Thyroid gland (tissue), 4 donors: Measurements from ENCODE around the gene EML1. TPM values are rescaled to one million over a fixed set of nuclear protein-coding genes. Genes with fewer than 3 reads are reported as not detected.

Experiments
- DNase-seq, 2 donors: peaks; one replicate each; pipeline ENCODE4 v3.0.0-alpha.2; 2019
- H3K27ac ChIP-seq, 3 donors: fragments of 200-600 bp; sonication (generic); 1 replicate in 2 of 3; 2 replicates in 1 of 3; pipeline ENCODE4 v1.5.1; 2016 to 2019; ENCODE audit warnings: mild to moderate bottlenecking in 1 of 3, moderate library complexity in 1 of 3
- H3K27me3 ChIP-seq: fragments of 200-600 bp; sonication (generic); one replicate; pipeline ENCODE4 v1.5.1; 2019
- H3K36me3 ChIP-seq, 2 donors: fragments of 200-600 bp; sonication (generic); one replicate each; pipeline ENCODE4 v1.5.1; 2016 to 2019
- H3K4me1 ChIP-seq, 2 donors: fragments of 200-600 bp; sonication (generic); one replicate each; pipeline ENCODE4 v1.5.1; 2017 to 2019
- H3K4me3 ChIP-seq, 3 donors: fragments of 200-600 bp; sonication (generic); replicated peaks in 1 of 3; 1 replicate in 2 of 3; 2 replicates in 1 of 3; pipeline ENCODE4 v1.5.1; 2016; ENCODE audit warnings: mild to moderate bottlenecking in 1 of 3
- H3K9me3 ChIP-seq: fragments of 200-600 bp; sonication (generic); one replicate; pipeline ENCODE4 v1.5.1; 2017
- POLR2A ChIP-seq, 2 donors: fragments of 450-650 bp; IDR thresholded peaks; one replicate each; pipeline ENCODE4 v1.6.1; 2017; ENCODE audit warnings: antibody characterized with exemption in 2 of 2, mild to moderate bottlenecking in 2 of 2, moderate library complexity in 1 of 2
- WGBS, 2 donors: methylation state at CpG; one replicate each; pipeline ENCODE4 v1.1.5; 2017; 5-methylcytosine and 5-hydroxymethylcytosine counted together
- intact Hi-C: fragments of 100-400 bp; cut with DNase I; formaldehyde crosslinking; loops from one replicate; pipeline ENCODE4 v1.15.1; 2023
- total RNA-seq, 4 donors: library from RNA; depleted of rRNA; stranded (reverse); fragments of >200 nt; gene quantifications; one replicate each; pipeline ENCODE4 v1.2.3, GENCODE V29; 2016
- TF ChIP-seq, protein P1 (sequence below), 6 experiments: fragments of 200-600 bp in 3 of 6; fragments of 450-650 bp in 3 of 6; sonication (generic) in 3 of 6; IDR thresholded peaks; one replicate each; pipeline ENCODE4 v1.5.1; 2016 to 2019; ENCODE audit warnings: antibody characterized with exemption in 6 of 6, mild to moderate bottlenecking in 2 of 6, inconsistent platforms in 1 of 6, moderate library complexity in 1 of 6

Gene EML1
- total RNA-seq, 4 donors from 2014 or later: 24.2 to 58.7 (median 37.9) TPM

DNA sequence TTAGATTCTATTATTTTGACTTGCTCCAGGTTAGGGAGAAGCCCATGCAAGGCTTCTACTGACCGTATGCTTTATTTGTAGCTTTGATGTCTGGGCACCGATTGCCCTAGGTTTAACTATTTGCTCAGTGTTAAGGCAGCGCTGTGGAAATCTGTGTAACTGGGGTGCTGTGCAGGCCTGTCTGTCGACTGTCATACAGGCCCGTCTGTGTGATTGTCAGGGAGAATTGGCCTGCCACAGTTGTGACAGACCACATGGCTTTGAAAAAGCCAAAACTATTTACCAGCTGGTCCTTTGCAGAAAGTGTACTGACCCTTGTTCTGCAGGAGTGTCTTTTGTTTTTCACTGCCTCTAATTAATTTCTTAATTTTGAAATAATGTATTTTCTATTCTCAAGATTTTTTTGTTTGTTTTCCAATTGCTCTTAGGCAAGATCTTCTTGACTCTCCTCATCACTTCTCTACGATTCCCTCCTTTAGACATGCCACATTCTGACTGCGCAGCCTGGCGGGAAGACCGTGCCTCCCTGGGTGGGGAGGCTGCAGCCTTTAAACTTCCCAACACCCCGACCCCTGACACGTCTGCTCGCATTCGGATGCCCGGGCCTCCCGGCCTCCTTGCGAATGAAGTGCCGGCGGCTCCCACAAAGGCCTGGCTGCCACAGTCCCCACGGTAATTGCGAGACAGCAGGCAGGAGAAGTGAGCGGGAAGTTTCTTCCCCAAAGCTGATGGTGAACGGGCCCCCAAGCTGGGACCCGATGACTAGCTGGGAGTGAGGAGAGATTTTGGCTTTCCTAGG, 173.0 kb downstream of the EML1 start:
- no peak for DNase-seq
- WGBS, 2 donors: 94 to 95% methylated on average over 23 of the region's 23 CpGs
- Histone ChIP-seq H3K4me1 (peaks cover 0 to 3% of the 10 kb centered on the region in 2 donors), H3K9me3 (no peaks in the 10 kb centered on the region), H3K27me3 (no peaks in the 10 kb centered on the region), H3K27ac (no peak overlapping the region), H3K36me3 (no peaks in the 10 kb centered on the region), H3K4me3 (no peak overlapping the region)
- intact Hi-C loops: no loop called here
- TF ChIP-seq POLR2A (IDR thresholded peaks at IDR 0.05): no peak
- TF ChIP-seq, protein P1, sequence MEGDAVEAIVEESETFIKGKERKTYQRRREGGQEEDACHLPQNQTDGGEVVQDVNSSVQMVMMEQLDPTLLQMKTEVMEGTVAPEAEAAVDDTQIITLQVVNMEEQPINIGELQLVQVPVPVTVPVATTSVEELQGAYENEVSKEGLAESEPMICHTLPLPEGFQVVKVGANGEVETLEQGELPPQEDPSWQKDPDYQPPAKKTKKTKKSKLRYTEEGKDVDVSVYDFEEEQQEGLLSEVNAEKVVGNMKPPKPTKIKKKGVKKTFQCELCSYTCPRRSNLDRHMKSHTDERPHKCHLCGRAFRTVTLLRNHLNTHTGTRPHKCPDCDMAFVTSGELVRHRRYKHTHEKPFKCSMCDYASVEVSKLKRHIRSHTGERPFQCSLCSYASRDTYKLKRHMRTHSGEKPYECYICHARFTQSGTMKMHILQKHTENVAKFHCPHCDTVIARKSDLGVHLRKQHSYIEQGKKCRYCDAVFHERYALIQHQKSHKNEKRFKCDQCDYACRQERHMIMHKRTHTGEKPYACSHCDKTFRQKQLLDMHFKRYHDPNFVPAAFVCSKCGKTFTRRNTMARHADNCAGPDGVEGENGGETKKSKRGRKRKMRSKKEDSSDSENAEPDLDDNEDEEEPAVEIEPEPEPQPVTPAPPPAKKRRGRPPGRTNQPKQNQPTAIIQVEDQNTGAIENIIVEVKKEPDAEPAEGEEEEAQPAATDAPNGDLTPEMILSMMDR (IDR thresholded peaks at IDR 0.05): no peak

DNA sequence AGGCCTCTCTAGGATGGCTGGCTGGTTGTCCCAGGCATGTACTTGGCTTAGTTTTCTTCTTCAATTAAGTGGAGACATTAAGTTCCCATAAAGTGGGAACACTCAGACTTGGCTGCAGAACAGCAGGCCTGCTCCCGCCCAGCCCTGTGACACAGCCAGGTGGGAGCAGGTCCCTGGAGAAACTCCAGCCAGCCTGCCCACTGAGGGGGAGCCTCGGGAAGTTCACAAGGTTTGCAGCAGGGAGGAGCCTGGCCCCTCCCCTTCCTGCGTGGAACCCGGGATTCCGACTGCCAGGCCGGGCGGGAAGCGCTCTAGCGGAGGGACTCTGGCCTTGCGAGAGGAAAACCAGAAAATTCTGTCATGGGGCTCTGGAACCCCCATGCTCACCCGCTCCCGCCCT, 173.7 kb downstream of the EML1 start:
- Histone ChIP-seq H3K4me1 (peaks cover 0 to 3% of the 10 kb centered on the region in 2 donors), H3K27ac (no peak overlapping the region), H3K27me3 (no peaks in the 10 kb centered on the region), H3K36me3 (no peaks in the 10 kb centered on the region), H3K4me3 (no peak overlapping the region), H3K9me3 (no peaks in the 10 kb centered on the region)
- peak; percentile 60 to 75 for DNase-seq
- TF ChIP-seq, protein P1 (IDR thresholded peaks at IDR 0.05): no peak
- no peak for TF ChIP-seq POLR2A (IDR thresholded peaks at IDR 0.05)
- intact Hi-C loops: no loop called here
- WGBS, 2 donors: 56 to 70% methylated on average over 7 to 10 of the region's 12 CpGs

DNA sequence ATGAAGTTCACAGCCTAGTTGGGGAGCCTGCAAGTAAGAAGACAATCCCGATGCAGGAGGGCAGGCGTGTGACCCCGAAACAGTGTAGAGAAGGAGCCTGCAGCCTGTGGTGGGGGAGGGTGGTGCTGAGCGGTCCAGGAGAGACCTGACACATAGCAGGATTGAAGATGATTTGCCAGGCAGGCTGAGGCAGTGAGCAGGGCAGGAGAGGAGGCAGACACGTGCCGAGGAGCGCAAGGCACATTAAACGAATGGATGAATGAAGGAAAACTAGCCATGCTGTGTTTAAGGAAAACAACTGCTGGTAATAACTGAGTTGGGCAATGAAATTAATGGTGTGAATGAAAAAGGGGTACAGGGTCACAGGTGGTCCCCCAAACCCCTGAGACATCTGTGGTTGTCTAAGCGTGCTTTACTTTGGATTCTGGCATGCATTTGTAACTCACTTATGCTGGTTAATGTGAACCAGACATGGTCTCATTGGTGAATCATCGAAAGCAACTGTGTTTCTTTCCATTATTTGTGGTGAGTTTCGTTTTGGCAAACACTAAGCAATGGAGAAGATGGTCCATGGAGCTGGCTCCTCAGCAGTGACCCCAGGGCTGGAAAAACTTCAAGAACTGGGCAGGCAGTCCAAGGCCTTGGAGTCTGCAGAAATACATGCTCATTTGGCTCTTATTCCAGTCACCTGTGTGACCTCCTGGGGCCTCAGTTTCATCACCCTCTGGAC, 175.1 kb downstream of the EML1 start:
- 84 to 90% methylated on average over 11 of the region's 11 CpGs for WGBS, 2 donors
- DNase-seq: no peak
- TF ChIP-seq, protein P1 (IDR thresholded peaks at IDR 0.05): no peak
- no peak for TF ChIP-seq POLR2A (IDR thresholded peaks at IDR 0.05)
- Histone ChIP-seq H3K27me3 (no peaks in the 10 kb centered on the region), H3K4me3 (no peak overlapping the region), H3K36me3 (no peaks in the 10 kb centered on the region), H3K9me3 (no peaks in the 10 kb centered on the region), H3K4me1 (peaks cover 0 to 3% of the 10 kb centered on the region in 2 donors), H3K27ac (no peak overlapping the region)
- intact Hi-C loops: no loop called here

DNA sequence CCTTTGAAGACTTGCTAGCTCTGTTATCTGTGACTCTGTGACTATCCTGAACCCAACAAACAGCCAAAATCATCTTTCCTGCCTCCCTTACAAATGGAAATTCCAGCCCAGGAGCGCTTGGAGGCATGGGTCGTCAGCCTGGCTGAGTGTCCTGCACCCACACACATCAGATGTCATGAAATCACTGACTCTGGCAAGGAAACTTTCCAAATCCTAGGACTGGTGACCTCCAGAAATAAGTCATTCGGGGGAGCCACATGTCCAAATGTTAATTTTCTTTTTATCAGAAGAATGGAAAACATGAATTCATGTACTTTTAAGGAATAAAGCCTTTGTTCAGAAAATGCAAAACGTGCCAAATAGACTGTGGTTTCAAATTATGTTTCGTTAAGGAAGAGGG, 175.7 kb downstream of the EML1 start:
- Histone ChIP-seq H3K36me3 (no peaks in the 10 kb centered on the region), H3K27ac (no peak overlapping the region), H3K4me1 (peaks cover 0 to 3% of the 10 kb centered on the region in 2 donors), H3K4me3 (no peak overlapping the region), H3K9me3 (no peaks in the 10 kb centered on the region), H3K27me3 (no peaks in the 10 kb centered on the region)
- WGBS, 2 donors: 63 to 74% methylated on average over 5 of the region's 5 CpGs
- no peak for TF ChIP-seq POLR2A (IDR thresholded peaks at IDR 0.05)
- TF ChIP-seq, protein P1 (IDR thresholded peaks at IDR 0.05): no peak
- DNase-seq: no peak
- intact Hi-C loops: no loop called here
